GM12874 (cell line): ENCODE results near the gene LIMS1.

ENCODE experiments used
- TF ChIP-seq, protein P1 (sequence below): IDR thresholded peaks from 2 replicates; pipeline ENCODE4 v1.5.1; 2011; ENCODE audit warnings: low read depth, mild to moderate bottlenecking, control low read depth, low read length, moderate library complexity; ENCODE audit not compliant: insufficient read depth

The LIMS1 gene

DNA sequence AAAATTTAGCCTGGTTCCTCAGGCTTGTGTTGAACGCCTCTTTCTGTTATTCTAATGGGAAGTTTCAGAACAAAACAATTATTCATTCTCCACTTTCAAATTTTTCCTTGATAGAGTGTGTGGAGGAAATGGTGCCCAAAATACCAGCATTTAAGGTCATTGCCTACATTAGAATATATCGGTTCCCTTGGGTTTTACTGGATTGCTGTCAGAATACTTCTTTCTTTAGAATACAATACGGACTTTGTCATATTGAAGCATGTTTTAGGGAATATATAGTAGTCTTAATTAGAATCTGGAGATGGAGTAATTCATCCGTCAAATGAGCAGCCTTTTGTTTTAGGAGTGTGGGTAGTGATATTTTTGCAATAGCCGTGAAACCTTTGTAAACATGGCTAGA, 13.3 kb downstream of the LIMS1 start:
- TF ChIP-seq, protein P1, sequence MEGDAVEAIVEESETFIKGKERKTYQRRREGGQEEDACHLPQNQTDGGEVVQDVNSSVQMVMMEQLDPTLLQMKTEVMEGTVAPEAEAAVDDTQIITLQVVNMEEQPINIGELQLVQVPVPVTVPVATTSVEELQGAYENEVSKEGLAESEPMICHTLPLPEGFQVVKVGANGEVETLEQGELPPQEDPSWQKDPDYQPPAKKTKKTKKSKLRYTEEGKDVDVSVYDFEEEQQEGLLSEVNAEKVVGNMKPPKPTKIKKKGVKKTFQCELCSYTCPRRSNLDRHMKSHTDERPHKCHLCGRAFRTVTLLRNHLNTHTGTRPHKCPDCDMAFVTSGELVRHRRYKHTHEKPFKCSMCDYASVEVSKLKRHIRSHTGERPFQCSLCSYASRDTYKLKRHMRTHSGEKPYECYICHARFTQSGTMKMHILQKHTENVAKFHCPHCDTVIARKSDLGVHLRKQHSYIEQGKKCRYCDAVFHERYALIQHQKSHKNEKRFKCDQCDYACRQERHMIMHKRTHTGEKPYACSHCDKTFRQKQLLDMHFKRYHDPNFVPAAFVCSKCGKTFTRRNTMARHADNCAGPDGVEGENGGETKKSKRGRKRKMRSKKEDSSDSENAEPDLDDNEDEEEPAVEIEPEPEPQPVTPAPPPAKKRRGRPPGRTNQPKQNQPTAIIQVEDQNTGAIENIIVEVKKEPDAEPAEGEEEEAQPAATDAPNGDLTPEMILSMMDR = no peak

DNA sequence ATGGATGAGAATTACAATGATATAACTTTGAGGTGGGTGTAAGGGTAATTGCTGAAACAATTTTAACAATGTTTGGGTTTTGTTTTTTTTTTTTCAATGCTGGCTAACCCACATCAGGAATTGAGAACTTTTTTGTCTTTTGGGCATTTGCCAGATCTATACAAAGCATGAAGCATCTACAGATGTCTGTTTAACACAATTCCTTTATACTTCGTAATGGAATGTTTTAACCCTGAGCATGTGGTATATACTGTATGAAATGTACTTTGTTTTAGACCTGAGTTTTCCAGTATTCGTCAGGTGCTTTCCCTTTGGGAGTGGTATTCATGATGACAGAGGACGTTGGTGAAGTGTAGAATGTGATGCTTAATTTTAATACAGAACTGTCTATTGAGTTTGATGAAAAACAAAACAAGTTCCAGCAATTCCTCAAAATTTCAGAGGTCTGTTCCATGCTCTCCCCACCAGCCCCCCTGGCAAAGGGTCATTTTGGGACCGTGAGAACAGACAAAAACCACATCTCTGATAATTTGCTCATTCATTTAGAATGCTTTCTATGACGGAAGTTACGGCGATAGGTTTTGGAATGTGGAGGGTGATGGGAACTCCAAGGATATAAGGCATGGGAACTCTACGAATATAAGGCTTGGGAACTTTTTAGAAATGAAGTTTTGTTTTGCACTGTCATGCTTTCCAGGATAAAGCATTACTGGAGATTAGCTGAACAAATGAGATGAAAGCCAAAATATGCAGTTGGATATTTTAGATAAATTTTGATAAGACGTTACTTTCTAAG, 14.1 kb downstream of the LIMS1 start:
- TF ChIP-seq, protein P1 = no peak

DNA sequence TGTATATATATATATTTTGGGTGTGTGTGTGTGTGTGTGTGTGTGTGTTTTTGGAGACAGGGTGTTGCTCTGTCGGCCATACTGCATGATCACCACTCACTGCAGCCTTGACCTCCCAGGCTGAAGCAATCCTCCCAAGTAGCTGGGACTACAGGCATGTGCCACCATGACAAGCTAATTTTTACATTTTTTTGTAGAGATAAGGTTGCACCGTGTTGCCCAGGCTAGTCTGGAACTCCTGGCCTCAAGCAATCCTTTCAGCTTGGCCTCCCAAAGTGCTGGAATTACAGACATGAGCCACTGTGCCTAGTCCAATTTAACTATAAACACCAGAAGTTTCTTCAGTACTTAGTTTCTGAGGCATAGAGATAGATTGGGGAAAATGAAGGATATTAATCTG, 18.3 kb downstream of the LIMS1 start:
- TF ChIP-seq, protein P1 = no peak

DNA sequence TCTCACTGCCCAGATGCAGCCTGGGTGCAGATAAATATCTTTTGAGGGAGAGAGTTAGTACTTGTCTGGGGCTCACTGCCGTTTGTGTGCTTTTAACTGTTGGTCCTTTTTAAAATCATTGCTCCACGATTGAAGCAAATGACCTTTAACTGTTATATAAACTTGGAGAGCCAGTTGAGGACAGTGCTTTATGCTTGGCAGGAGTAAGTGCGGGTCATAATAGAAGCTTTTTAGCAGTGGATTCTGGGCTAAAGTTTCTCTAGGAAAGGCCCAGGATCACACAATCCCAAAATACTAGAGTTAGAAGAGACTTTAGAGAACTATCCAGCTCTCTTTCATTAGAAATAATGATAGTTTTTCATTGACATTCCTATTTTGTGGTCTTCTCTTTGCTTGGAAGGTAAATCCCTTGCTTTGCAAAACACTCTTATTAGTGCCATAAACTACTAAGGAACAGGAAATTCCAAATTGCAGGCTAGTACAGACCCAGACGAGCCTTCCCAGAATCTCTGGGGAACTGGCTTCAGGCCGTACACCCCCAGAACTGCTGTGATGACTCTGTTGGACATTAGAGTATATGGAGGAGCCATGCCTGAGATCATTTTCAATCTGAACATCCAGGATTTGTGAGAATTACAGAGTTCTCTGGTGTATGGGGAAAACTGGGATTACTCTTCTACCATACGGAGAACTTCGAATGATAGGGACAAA, 19.1 kb downstream of the LIMS1 start:
- TF ChIP-seq, protein P1 = no peak

DNA sequence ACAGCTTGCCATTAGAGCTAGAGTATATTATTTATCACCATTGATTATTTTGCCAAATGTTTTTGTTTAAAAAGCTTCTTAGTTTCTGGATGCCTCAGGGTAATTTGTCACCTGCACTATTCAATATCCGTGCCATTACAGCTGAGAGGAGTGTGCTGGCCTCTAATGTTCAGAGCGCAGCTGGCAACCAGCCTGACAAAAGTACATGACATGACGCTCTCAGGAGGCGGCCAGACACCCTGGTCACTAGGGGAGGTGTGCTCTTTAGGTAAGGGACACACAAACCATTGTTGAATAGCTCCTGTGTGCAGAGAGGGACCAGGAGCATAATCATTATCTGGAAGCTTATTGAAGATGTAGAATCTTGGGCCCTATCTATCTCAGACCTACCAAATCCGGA, 20.3 kb downstream of the LIMS1 start:
- TF ChIP-seq, protein P1 = no peak

DNA sequence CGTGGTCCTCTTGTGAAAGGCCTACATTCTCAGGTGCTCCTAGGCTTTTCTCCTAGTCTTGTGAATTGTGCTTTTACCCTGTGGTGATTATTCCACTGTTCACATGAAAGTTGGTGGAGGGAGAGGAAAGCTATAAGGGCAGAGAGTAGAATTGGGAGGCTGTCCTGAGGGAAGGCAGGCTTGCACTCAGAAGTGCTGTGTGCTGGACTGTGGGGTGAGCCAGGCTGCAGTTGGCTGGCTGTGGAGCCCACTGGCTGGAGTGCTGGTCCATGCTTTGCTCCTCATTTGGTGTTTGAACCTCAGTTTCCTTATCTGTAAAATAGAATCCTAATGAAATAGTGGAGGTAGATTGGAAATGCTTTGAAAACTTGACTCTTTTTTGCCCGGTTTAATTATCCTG, 21.3 kb downstream of the LIMS1 start:
- TF ChIP-seq, protein P1 = no peak

DNA sequence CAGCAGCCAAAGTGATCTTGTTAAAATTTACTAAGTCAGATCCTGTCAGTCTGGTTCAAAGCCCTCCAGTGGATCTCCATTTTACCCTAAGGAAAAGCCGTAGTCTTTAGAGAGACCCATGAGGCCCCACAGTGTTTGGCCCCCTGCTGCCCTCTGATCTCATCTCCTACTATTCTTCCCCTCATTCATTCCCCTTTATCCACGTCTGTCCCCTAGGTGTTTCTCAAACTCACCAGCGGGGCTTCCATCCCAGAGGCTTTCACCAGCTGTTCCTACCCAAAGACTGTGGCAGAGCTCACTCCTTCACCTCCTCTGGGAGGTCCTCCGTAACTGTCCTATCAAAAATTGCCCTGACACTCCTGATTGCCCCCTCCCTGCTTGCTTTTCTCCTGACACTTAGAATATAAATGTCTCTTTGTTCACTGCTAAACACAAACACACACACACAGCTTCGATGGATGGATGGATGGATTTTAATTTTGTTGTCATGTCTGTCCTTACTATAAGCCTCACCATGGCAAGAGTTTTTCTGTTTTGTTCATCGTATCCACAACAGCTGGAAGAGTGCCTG, 26.1 kb downstream of the LIMS1 start:
- TF ChIP-seq, protein P1 = no peak
